WTC11 (cell line): ENCODE results near the gene SLC35F1. TPM values are rescaled to one million over a fixed set of nuclear protein-coding genes. Genes with fewer than 3 reads are reported as not detected.

Source experiments
- ATAC-seq: fragments of 200-7000 bp; cut with Tn5 transposase; 2 replicates; pipeline ENCODE4 v1.10.0; 2021; ENCODE audit warnings: mild to moderate bottlenecking, moderate library complexity
- CTCF ChIA-PET: fragments of 300-600 bp; sonication (Branson Sonifier 250); formaldehyde crosslinking; loops from one replicate; lab custom pipeline; 2021; ENCODE audit warnings: antibody characterized with exemption; lab: Charles Lee
- POLR2A ChIA-PET: fragments of 350-600 bp; sonication (Branson Sonifier 250); formaldehyde crosslinking; loops from one replicate; lab custom pipeline; 2021; ENCODE audit warnings: antibody characterized with exemption; lab: Charles Lee
- DNase-seq: peaks from one replicate; pipeline ENCODE4 v3.0.0; 2021; ENCODE audit warnings: low spot score
- H3K27ac Mint-ChIP-seq: 2 replicates; pipeline ENCODE4 v1.8.0; 2021; ENCODE audit warnings: mixed read lengths
- H3K27me3 Mint-ChIP-seq: 2 replicates; pipeline ENCODE4 v1.8.0; 2021; ENCODE audit warnings: low read depth, mild to moderate bottlenecking, moderate library complexity, mixed read lengths
- H3K36me3 Mint-ChIP-seq: 2 replicates; pipeline ENCODE4 v1.8.0; 2021; ENCODE audit warnings: mixed read lengths
- H3K4me1 Mint-ChIP-seq: 2 replicates; pipeline ENCODE4 v1.8.0; 2022; ENCODE audit warnings: mixed read lengths
- H3K4me3 Mint-ChIP-seq: 2 replicates; pipeline ENCODE4 v1.8.0; 2021; ENCODE audit warnings: mild to moderate bottlenecking, moderate library complexity, mixed read lengths
- H3K9me3 Mint-ChIP-seq: 2 replicates; pipeline ENCODE4 v1.8.0; 2021; ENCODE audit warnings: mixed read lengths
- EMX1 ChIP-seq: fragments of 250-450 bp; sonication (Bioruptor Pico); IDR thresholded peaks from 2 replicates; pipeline ENCODE4 v1.8.0; 2021; ENCODE audit warnings: mild to moderate bottlenecking
- ERG ChIP-seq: fragments of 250-450 bp; sonication (Bioruptor Pico); IDR thresholded peaks from 2 replicates; pipeline ENCODE4 v1.8.0; 2021; ENCODE audit warnings: mild to moderate bottlenecking
- FOXJ3 ChIP-seq: sonication (generic); formaldehyde crosslinking; IDR thresholded peaks from 2 replicates; pipeline ENCODE4 v1.9.0; 2021; ENCODE audit warnings: missing genetic modification reagents, mild to moderate bottlenecking, borderline replicate concordance
- FOXP4 ChIP-seq: sonication (generic); formaldehyde crosslinking; IDR thresholded peaks from 2 replicates; pipeline ENCODE4 v1.8.0; 2022; ENCODE audit warnings: mild to moderate bottlenecking, missing genetic modification reagents
- JUN ChIP-seq: sonication (generic); formaldehyde crosslinking; IDR thresholded peaks from 2 replicates; pipeline ENCODE4 v1.8.0; 2023; ENCODE audit warnings: mild to moderate bottlenecking, missing genetic modification reagents
- KAT7 ChIP-seq: sonication (generic); formaldehyde crosslinking; IDR thresholded peaks from 2 replicates; pipeline ENCODE4 v1.8.1; 2023; ENCODE audit warnings: missing genetic modification reagents, mild to moderate bottlenecking, borderline replicate concordance
- NR1H2 ChIP-seq: sonication (generic); formaldehyde crosslinking; IDR thresholded peaks from 2 replicates; pipeline ENCODE4 v1.9.0; 2021; ENCODE audit warnings: mild to moderate bottlenecking, moderate library complexity, missing genetic modification reagents
- NR2C2 ChIP-seq: sonication (generic); formaldehyde crosslinking; IDR thresholded peaks from 2 replicates; pipeline ENCODE4 v1.8.0; 2022; ENCODE audit warnings: mild to moderate bottlenecking, missing genetic modification reagents
- NR3C1 ChIP-seq: sonication (generic); formaldehyde crosslinking; conservative IDR thresholded peaks from 2 replicates; pipeline ENCODE4 v1.8.1; 2023; ENCODE audit warnings: low read depth, mild to moderate bottlenecking, missing genetic modification reagents
- PRRX2 ChIP-seq: fragments of 250-450 bp; sonication (Bioruptor Pico); IDR thresholded peaks from 2 replicates; pipeline ENCODE4 v1.8.0; 2021; ENCODE audit warnings: mild to moderate bottlenecking
- RORB ChIP-seq: fragments of 250-450 bp; sonication (Bioruptor Pico); IDR thresholded peaks from 2 replicates; pipeline ENCODE4 v1.9.0; 2021; ENCODE audit warnings: mild to moderate bottlenecking
- SMAD3 ChIP-seq: sonication (generic); formaldehyde crosslinking; IDR thresholded peaks from 2 replicates; pipeline ENCODE4 v1.8.0; 2022; ENCODE audit warnings: missing genetic modification reagents, mild to moderate bottlenecking, borderline replicate concordance
- SMAD4 ChIP-seq: sonication (generic); formaldehyde crosslinking; IDR thresholded peaks from 2 replicates; pipeline ENCODE4 v1.8.0; 2022; ENCODE audit warnings: mild to moderate bottlenecking, missing genetic modification reagents
- TEAD1 ChIP-seq: sonication (generic); formaldehyde crosslinking; IDR thresholded peaks from 2 replicates; pipeline ENCODE4 v1.8.0; 2022; ENCODE audit warnings: mild to moderate bottlenecking, missing genetic modification reagents
- ZNF396 ChIP-seq: fragments of 250-450 bp; sonication (Bioruptor Pico); IDR thresholded peaks from 2 replicates; pipeline ENCODE4 v1.8.0; 2021; ENCODE audit warnings: mild to moderate bottlenecking, moderate library complexity, borderline replicate concordance
- ZNF416 ChIP-seq: fragments of 250-450 bp; sonication (Bioruptor Pico); IDR thresholded peaks from 2 replicates; pipeline ENCODE4 v1.9.0; 2021; ENCODE audit warnings: mild to moderate bottlenecking, inconsistent platforms
- ZNF423 ChIP-seq: fragments of 250-450 bp; sonication (Bioruptor Pico); IDR thresholded peaks from 2 replicates; pipeline ENCODE4 v2.1.2; 2022; ENCODE audit warnings: mild to moderate bottlenecking, moderate library complexity
- ZNF425 ChIP-seq: fragments of 250-450 bp; sonication (Bioruptor Pico); conservative IDR thresholded peaks from 2 replicates; pipeline ENCODE4 v1.9.0; 2021; ENCODE audit warnings: mild to moderate bottlenecking
- ZNF532 ChIP-seq: fragments of 250-450 bp; sonication (Bioruptor Pico); IDR thresholded peaks from 2 replicates; pipeline ENCODE4 v1.9.0; 2021; ENCODE audit warnings: mild to moderate bottlenecking, borderline replicate concordance
- ZSCAN18 ChIP-seq: fragments of 250-450 bp; sonication (Bioruptor Pico); IDR thresholded peaks from 2 replicates; pipeline ENCODE4 v2.1.2; 2022; ENCODE audit warnings: mild to moderate bottlenecking, moderate library complexity
- total RNA-seq: library from RNA; stranded (reverse); gene quantifications from 3 replicates; pipeline ENCODE4 v1.2.3, GENCODE V29; 2021

The SLC35F1 gene
- total RNA-seq, 1 experiment from 2014 or later: 11.0 TPM

- CTCF ChIA-PET: no interaction called here
- no peak overlapping the region for H3K27ac Mint-ChIP-seq
- POLR2A ChIA-PET: no interaction called here
- no peaks in the 10 kb centered on the region for H3K27me3 Mint-ChIP-seq
- no peaks in the 10 kb centered on the region for H3K4me1 Mint-ChIP-seq
- no peaks in the 10 kb centered on the region for H3K36me3 Mint-ChIP-seq
- no peak for DNase-seq
- no peaks in the 10 kb centered on the region for H3K9me3 Mint-ChIP-seq
- no peak overlapping the region for H3K4me3 Mint-ChIP-seq
- no peak for TF ChIP-seq ZSCAN18 (CRISPR knock-in tag)
- no peak for TF ChIP-seq ZNF423 (CRISPR knock-in tag)
- no peak for TF ChIP-seq FOXP4 (CRISPR knock-in tag)
- no peak for TF ChIP-seq SMAD4 (CRISPR knock-in tag)
- TF ChIP-seq KAT7 (CRISPR knock-in tag): no peak
- TF ChIP-seq PRRX2: no peak
- no peak for TF ChIP-seq ERG (CRISPR knock-in tag)
- TF ChIP-seq SMAD3: no peak
- TF ChIP-seq NR1H2: no peak
- no peak for TF ChIP-seq ZNF425 (CRISPR knock-in tag)
- no peak for TF ChIP-seq ZNF396 (CRISPR knock-in tag)
- no peak for TF ChIP-seq NR3C1
- TF ChIP-seq RORB: no peak
- no peak for TF ChIP-seq FOXJ3
- no peak for TF ChIP-seq TEAD1 (CRISPR knock-in tag)
- TF ChIP-seq EMX1: no peak
- TF ChIP-seq, all 79 proteins: peak for 0
- no peak for ATAC-seq
Measured at GRCh38 chr6:118042855-118043254, 135.8 kb downstream of the SLC35F1 start.

- no peaks in the 10 kb centered on the region for H3K4me1 Mint-ChIP-seq
- DNase-seq: no peak
- no peak for ATAC-seq
- H3K27ac Mint-ChIP-seq: no peak overlapping the region
- ChIA-PET POLR2A (no interaction called here), CTCF (no interaction called here)
- H3K4me3 Mint-ChIP-seq: no peak overlapping the region
- no peaks in the 10 kb centered on the region for H3K27me3 Mint-ChIP-seq
- TF ChIP-seq NR2C2 (CRISPR knock-in tag) (no peak), ZNF416 (no peak), JUN (no peak), ZNF532 (no peak)
- no peaks in the 10 kb centered on the region for H3K36me3 Mint-ChIP-seq
- H3K9me3 Mint-ChIP-seq: no peaks in the 10 kb centered on the region
Measured at GRCh38 chr6:118044275-118044674, 137.2 kb downstream of the SLC35F1 start.
